ENCODE measurements around the gene IL11RA.
A peak's percentile ranks its signal among the peaks of the same experiment; 100 is the strongest.

Gene IL11RA

GRCh38 chr9:34689116-34689470 lies 37.1 kb downstream of the IL11RA start:
- DNase-seq (ENCODE audit: low spot score) = no peak
- no peak for TF ChIP-seq CTCF (IDR thresholded peaks at IDR 0.05; ENCODE audit: extremely low read depth, missing control alignments)

GRCh38 chr9:34689512-34689911 lies 37.5 kb downstream of the IL11RA start:
- TF ChIP-seq CTCF (IDR thresholded peaks at IDR 0.05; ENCODE audit: extremely low read depth, missing control alignments) = no peak
- DNase-seq (ENCODE audit: low spot score) = no peak

- no peak for TF ChIP-seq CTCF (IDR thresholded peaks at IDR 0.05; ENCODE audit: extremely low read depth, missing control alignments)
Measured at GRCh38 chr9:34690983-34691935, 39.3 kb downstream of the IL11RA start, which contains the start of gene CCL19. TSS of gene CCL19 (minus strand) at chr9:34691276. CDS start at chr9:34691139, 137 bp downstream.

GRCh38 chr9:34691936-34692315 lies 39.9 kb downstream of the IL11RA start:
- TF ChIP-seq CTCF (IDR thresholded peaks at IDR 0.05; ENCODE audit: extremely low read depth, missing control alignments) = no peak
- no peak for DNase-seq (ENCODE audit: low spot score)

More at GRCh38 chr9:34690983-34691935, 39.3 kb downstream of the IL11RA start, which contains the start of gene CCL19:
- DNase-seq (ENCODE audit: low spot score) = no peak

GRCh38 chr9:34693560-34693959 lies 41.6 kb downstream of the IL11RA start:
- TF ChIP-seq CTCF (IDR thresholded peaks at IDR 0.05; ENCODE audit: extremely low read depth, missing control alignments) = no peak
- DNase-seq (ENCODE audit: low spot score) = no peak

- no peak for DNase-seq (ENCODE audit: low spot score)
- no peak for TF ChIP-seq CTCF (IDR thresholded peaks at IDR 0.05; ENCODE audit: extremely low read depth, missing control alignments)
Measured at GRCh38 chr9:34694811-34695210, 42.8 kb downstream of the IL11RA start.

GRCh38 chr9:34701023-34701768 lies 49.2 kb downstream of the IL11RA start:
- DNase-seq (ENCODE audit: low spot score) = peak; percentile 83
- peak; percentile 65 for TF ChIP-seq CTCF (IDR thresholded peaks at IDR 0.05; ENCODE audit: extremely low read depth, missing control alignments)
